ENCODE results near the gene SH3GL2.

Gene SH3GL2

DNA sequence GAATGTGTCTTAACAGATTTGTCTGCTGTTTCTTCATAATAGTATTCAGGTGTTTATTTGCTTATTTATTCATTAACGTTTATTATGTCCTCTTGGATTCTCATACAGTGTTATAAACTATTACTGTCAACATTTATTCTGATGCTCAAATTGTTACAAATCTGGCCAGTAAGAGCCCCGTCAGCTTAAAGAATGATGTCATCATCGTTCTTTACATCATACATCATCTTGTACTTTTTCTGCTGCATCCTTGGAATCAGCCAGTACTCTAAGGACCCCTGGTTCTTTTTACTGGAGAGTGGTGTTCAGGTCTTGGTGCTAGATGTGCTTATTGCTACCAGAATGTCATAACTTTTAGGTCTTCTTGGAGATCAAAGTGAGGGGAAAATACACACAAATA is 86.6 kb downstream of the SH3GL2 start:
- TF ChIP-seq, protein P1, sequence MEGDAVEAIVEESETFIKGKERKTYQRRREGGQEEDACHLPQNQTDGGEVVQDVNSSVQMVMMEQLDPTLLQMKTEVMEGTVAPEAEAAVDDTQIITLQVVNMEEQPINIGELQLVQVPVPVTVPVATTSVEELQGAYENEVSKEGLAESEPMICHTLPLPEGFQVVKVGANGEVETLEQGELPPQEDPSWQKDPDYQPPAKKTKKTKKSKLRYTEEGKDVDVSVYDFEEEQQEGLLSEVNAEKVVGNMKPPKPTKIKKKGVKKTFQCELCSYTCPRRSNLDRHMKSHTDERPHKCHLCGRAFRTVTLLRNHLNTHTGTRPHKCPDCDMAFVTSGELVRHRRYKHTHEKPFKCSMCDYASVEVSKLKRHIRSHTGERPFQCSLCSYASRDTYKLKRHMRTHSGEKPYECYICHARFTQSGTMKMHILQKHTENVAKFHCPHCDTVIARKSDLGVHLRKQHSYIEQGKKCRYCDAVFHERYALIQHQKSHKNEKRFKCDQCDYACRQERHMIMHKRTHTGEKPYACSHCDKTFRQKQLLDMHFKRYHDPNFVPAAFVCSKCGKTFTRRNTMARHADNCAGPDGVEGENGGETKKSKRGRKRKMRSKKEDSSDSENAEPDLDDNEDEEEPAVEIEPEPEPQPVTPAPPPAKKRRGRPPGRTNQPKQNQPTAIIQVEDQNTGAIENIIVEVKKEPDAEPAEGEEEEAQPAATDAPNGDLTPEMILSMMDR (IDR thresholded peaks at IDR 0.05; ENCODE audit: low read depth, low read length): no peak
- H3K4me3 ChIP-seq (replicated peaks in 1 of 2; ENCODE audit: low read depth in 2 of 2, low read length in 2 of 2): no peak overlapping the region
- no peak for DNase-seq (ENCODE audit: low read depth in 2 of 2)

GRCh38 chr9:17669206-17669605 is 90.3 kb downstream of the SH3GL2 start:
- TF ChIP-seq, protein P1 (IDR thresholded peaks at IDR 0.05; ENCODE audit: low read depth, low read length): no peak
- H3K4me3 ChIP-seq (replicated peaks in 1 of 2; ENCODE audit: low read depth in 2 of 2, low read length in 2 of 2): no peak overlapping the region
- DNase-seq (ENCODE audit: low read depth in 2 of 2): no peak

DNA sequence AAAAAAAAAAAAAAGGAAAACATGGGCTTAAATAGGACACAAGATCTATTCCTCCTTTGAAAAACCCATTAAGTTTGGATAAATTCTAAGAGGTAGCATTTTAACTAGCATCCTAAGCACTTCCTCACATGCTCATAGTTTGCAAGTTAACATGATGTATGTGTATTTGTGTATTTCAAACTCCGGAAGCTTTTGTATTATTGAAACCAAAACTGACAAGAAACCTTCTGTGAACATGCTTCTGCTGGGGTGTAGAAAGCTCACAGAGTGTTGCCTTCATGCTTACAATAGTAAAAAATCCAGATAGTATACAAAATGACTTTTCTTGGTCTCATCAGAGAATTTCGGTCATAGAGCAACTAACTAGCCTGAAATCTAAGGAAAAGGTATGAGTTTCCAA is 103.8 kb downstream of the SH3GL2 start:
- DNase-seq (ENCODE audit: low read depth in 2 of 2): no peak
- TF ChIP-seq, protein P1 (IDR thresholded peaks at IDR 0.05; ENCODE audit: low read depth, low read length): no peak

DNA sequence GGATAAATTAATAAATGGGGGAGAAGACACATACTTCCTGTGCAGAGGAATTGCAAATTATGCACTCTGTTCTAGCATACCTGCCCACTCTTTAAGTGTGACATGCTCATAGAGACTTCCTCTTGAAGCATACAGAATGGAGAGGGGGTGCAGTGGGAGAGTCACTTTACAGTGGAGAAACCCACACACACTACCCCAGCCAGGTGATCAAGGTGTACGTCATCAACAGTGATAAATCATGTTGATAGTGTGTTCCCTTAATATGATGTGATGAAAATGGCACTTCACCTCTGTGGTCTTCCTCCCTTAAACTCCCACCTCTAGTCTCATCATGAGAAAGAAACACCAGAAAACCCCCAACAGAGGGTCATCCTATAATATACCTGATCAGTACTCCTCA is 110.0 kb downstream of the SH3GL2 start:
- no peak for DNase-seq (ENCODE audit: low read depth in 2 of 2)
- H3K4me3 ChIP-seq (replicated peaks in 1 of 2; ENCODE audit: low read depth in 2 of 2, low read length in 2 of 2): no peak overlapping the region
- TF ChIP-seq, protein P1 (IDR thresholded peaks at IDR 0.05; ENCODE audit: low read depth, low read length): no peak

More for the DNA sequence above, 103.8 kb downstream of the SH3GL2 start:
- H3K4me3 ChIP-seq (replicated peaks in 1 of 2; ENCODE audit: low read depth in 2 of 2, low read length in 2 of 2): no peak overlapping the region

DNA sequence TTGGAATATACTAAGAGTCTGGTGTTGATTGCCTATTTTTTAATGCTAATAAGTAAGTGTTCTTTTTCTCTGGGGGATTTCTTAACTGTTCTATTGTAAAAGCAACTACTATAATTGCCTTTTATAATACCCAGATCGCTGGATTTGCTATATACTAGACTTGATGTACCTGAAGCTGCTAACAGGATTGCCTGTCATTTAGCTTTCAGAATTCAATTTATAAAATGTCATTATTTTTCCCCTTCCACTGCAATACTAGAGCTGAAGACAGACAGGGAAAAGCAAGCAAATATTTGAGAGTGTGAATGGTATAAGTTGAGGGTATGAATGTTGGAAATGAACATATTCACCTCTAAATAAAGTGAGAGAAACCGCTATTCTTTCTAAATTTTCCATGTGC is 115.5 kb downstream of the SH3GL2 start:
- DNase-seq (ENCODE audit: low read depth in 2 of 2): no peak
- TF ChIP-seq, protein P1 (IDR thresholded peaks at IDR 0.05; ENCODE audit: low read depth, low read length): no peak
- no peak overlapping the region for H3K4me3 ChIP-seq (replicated peaks in 1 of 2; ENCODE audit: low read depth in 2 of 2, low read length in 2 of 2)

DNA sequence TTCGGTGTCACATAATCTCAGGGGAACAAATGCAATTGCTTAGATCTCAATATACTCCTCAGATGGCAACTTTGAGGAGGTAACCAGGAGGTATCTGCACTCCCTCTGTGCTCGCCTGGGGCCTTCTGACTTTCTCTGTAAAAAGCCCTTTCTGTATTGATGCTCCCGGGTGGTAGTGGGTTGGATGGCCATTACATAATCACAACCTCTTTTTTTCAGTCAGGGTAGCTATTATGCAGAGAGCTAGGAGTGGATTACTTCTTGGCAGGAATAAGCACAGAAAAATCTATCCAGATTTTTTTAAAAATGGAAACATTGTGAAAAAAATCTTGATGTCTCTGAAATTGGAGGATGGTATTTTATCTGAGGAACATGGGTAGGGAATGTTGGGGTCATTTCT is 116.6 kb downstream of the SH3GL2 start:
- TF ChIP-seq, protein P1 (IDR thresholded peaks at IDR 0.05; ENCODE audit: low read depth, low read length): no peak
- DNase-seq (ENCODE audit: low read depth in 2 of 2): no peak
- no peak overlapping the region for H3K4me3 ChIP-seq (replicated peaks in 1 of 2; ENCODE audit: low read depth in 2 of 2, low read length in 2 of 2)

DNA sequence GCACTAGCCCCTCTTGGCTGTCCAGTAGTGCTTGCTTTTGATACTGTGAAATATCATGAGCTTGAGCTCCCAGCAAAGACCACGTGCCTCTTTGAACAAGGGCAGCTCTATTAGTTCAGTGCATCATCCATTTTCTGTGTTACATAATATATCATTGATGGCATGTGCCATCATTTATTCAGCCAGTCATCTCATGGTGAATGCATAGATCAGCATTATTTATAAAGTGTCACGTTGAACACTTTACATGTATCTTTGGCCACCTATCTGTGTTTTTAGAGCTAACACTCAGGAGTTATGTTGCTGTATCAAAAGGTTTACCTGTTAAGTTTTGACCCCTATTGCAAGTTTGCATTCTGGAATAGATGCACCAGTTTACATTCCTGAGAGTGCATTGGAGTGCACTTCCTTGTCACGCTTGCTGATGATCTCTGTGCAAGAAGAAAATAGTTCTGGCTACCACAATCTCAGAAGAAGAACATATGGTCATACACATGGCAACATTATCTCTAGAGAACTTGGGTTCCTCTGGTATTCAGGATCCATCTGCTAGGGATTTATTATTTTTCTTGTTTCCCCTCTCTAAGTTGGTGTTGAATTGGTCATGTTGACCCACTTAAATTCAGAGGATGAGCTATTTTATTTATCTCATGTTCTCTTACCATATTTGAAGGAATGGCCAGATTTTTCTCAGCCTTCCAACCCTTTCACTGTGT is 120.9 kb downstream of the SH3GL2 start:
- H3K4me3 ChIP-seq (replicated peaks in 1 of 2; ENCODE audit: low read depth in 2 of 2, low read length in 2 of 2): no peak overlapping the region
- TF ChIP-seq, protein P1 (IDR thresholded peaks at IDR 0.05; ENCODE audit: low read depth, low read length): no peak
- DNase-seq (ENCODE audit: low read depth in 2 of 2): no peak

Data from cardiac fibroblast (primary cell).